IMR-90 (cell line): ENCODE results near the gene APCDD1L. TPM values are rescaled to one million over a fixed set of nuclear protein-coding genes. Genes with fewer than 3 reads are reported as not detected.

Source experiments
- ATAC-seq: fragments of 200-7000 bp; cut with Tn5 transposase; 2 replicates; pipeline ENCODE4 v1.9.1; 2020; ENCODE audit warnings: low read depth, mild to moderate bottlenecking, moderate library complexity
- BruUV-seq: library from RNA; stranded (reverse); fragments of 400-500 nt; replicated peaks from 2 replicates; lab custom pipeline; 2021; lab: Mats Ljungman, UMichigan
- CTCF ChIA-PET: fragments of 300-600 bp; formaldehyde crosslinking; extraction: SDS; loops from one replicate; lab custom pipeline; 2021; ENCODE audit warnings: antibody characterized with exemption; lab: Yijun Ruan, JAX
- POLR2A ChIA-PET: fragments of 300-600 bp; sonication (Branson Sonifier 250); formaldehyde crosslinking; loops from one replicate; lab custom pipeline; 2022; ENCODE audit warnings: antibody characterized with exemption; ENCODE audit not compliant: unreplicated experiment; lab: Charles Lee
- DNase-seq: peaks from one replicate; pipeline ENCODE4 v3.0.0; 2013
- H2AFZ ChIP-seq: replicated peaks from 2 replicates; pipeline ENCODE3; 2013; ENCODE audit warnings: low read length, mild to moderate bottlenecking; ENCODE audit not compliant: poor library complexity
- H2AK5ac ChIP-seq: 2 replicates; pipeline ENCODE4 v1.6.1; 2013; ENCODE audit warnings: low read depth, low read length, inconsistent platforms
- H2AK9ac ChIP-seq: replicated peaks from 2 replicates; pipeline ENCODE3; 2013; ENCODE audit warnings: mild to moderate bottlenecking, low read depth, low read length, moderate library complexity; ENCODE audit not compliant: poor library complexity
- H2BK120ac ChIP-seq: 2 replicates; pipeline ENCODE4 v1.6.1; 2013; ENCODE audit warnings: low read depth, low read length, inconsistent platforms
- H2BK15ac ChIP-seq: 3 replicates; pipeline ENCODE4 v1.6.1; 2013; ENCODE audit warnings: low read depth, low read length, inconsistent platforms
- H2BK20ac ChIP-seq: 2 replicates; pipeline ENCODE4 v1.6.1; 2013; ENCODE audit warnings: low read depth, mild to moderate bottlenecking, inconsistent platforms, low read length, moderate library complexity
- H2BK5ac ChIP-seq: 2 replicates; pipeline ENCODE4 v1.6.1; 2013; ENCODE audit warnings: mild to moderate bottlenecking, low read depth, low read length, inconsistent platforms; ENCODE audit not compliant: poor library complexity, severe bottlenecking
- H3K14ac ChIP-seq: replicated peaks from 2 replicates; pipeline ENCODE4 v1.6.1; 2013; ENCODE audit warnings: low read depth, low read length, inconsistent platforms
- H3K18ac ChIP-seq: 2 replicates; pipeline ENCODE4 v1.6.1; 2013; ENCODE audit warnings: low read depth, low read length, control low read depth
- H3K23ac ChIP-seq: 2 replicates; pipeline ENCODE4 v1.6.1; 2013; ENCODE audit warnings: low read depth, low read length, inconsistent platforms
- H3K27ac ChIP-seq: 2 replicates; pipeline ENCODE4 v1.5.1; 2013; ENCODE audit warnings: mild to moderate bottlenecking, control low read depth, low read length; ENCODE audit not compliant: insufficient read depth
- H3K27me3 ChIP-seq: 2 replicates; pipeline ENCODE4 v1.6.1; 2013; ENCODE audit warnings: low read length; ENCODE audit not compliant: control insufficient read depth, insufficient read depth
- H3K36me3 ChIP-seq: 2 replicates; pipeline ENCODE4 v1.6.1; 2013; ENCODE audit warnings: low read length, mixed read lengths; ENCODE audit not compliant: control insufficient read depth, insufficient read depth
- H3K4ac ChIP-seq: 2 replicates; pipeline ENCODE4 v1.6.1; 2013; ENCODE audit warnings: low read depth, low read length, inconsistent platforms
- H3K4me1 ChIP-seq: 2 replicates; pipeline ENCODE4 v1.6.1; 2013; ENCODE audit warnings: low read length, mixed read lengths; ENCODE audit not compliant: control insufficient read depth, insufficient read depth
- H3K4me2 ChIP-seq: 2 replicates; pipeline ENCODE4 v1.6.1; 2013; ENCODE audit warnings: low read depth, mild to moderate bottlenecking, control low read depth, low read length, moderate library complexity
- H3K4me3 ChIP-seq: 2 replicates; pipeline ENCODE4 v1.5.1; 2013; ENCODE audit warnings: low read depth, mild to moderate bottlenecking, control low read depth, low read length, moderate library complexity; ENCODE audit not compliant: insufficient read depth
- H3K56ac ChIP-seq: 2 replicates; pipeline ENCODE4 v1.6.1; 2013; ENCODE audit warnings: low read length, inconsistent platforms; ENCODE audit not compliant: insufficient read depth; ENCODE audit errors: extremely low read depth
- H3K79me1 ChIP-seq, 2 experiments: 2 replicates each; pipeline ENCODE4 v1.6.1; 2013; ENCODE audit warnings: low read length in 2 of 2, inconsistent platforms in 1 of 2, low read depth in 1 of 2
- H3K9ac ChIP-seq: 2 replicates; pipeline ENCODE4 v1.6.1; 2013; ENCODE audit warnings: low read depth, low read length, control low read depth
- H3K9me1 ChIP-seq: 2 replicates; pipeline ENCODE4 v1.6.1; 2013; ENCODE audit warnings: low read length, inconsistent platforms; ENCODE audit not compliant: insufficient read depth
- H3K9me3 ChIP-seq: 2 replicates; pipeline ENCODE4 v1.6.1; 2013; ENCODE audit warnings: low read length; ENCODE audit not compliant: control insufficient read depth, insufficient read depth
- H4K20me1 ChIP-seq: 2 replicates; pipeline ENCODE4 v1.6.1; 2013; ENCODE audit warnings: low read length, inconsistent platforms; ENCODE audit not compliant: insufficient read depth
- H4K5ac ChIP-seq: 2 replicates; pipeline ENCODE4 v1.6.1; 2013; ENCODE audit warnings: mild to moderate bottlenecking, low read depth, low read length, control low read depth
- H4K8ac ChIP-seq, 2 experiments: 2 replicates each; pipeline ENCODE4 v1.6.1; 2013; ENCODE audit warnings: low read depth in 2 of 2, low read length in 2 of 2, control low read depth in 1 of 2, inconsistent platforms in 1 of 2
- H4K91ac ChIP-seq: 2 replicates; pipeline ENCODE4 v1.6.1; 2013; ENCODE audit warnings: low read depth, low read length, inconsistent platforms; ENCODE audit not compliant: insufficient read depth
- POLR2A ChIP-seq: IDR thresholded peaks from 2 replicates; pipeline ENCODE4 v1.6.1; 2012; ENCODE audit warnings: mild to moderate bottlenecking, low read depth, low read length
- RCOR1 ChIP-seq: IDR thresholded peaks from 2 replicates; pipeline ENCODE4 v1.6.1; 2012; ENCODE audit warnings: mild to moderate bottlenecking, low read length, improper control_type of control experiment; ENCODE audit not compliant: insufficient replicate concordance
- WGBS, 2 experiments: methylation state at CpG; one replicate each; pipeline versions ENCODE4 v1.1.5 to v1.1.7; 2013; ENCODE audit warnings: missing lambda C conversion rate in 2 of 2; ENCODE audit not compliant: insufficient read length in 1 of 2; ENCODE audit errors: extremely low coverage in 2 of 2; 5-methylcytosine and 5-hydroxymethylcytosine counted together
- dilution Hi-C: fragments of 300-500 bp; cut with HindIII; formaldehyde crosslinking; loops from one replicate; pipeline ENCODE4 v1.14.3; 2018; ENCODE audit warnings: low sequenced_read_pairs; ENCODE audit not compliant: unreplicated experiment
- in situ Hi-C: fragments of 300-500 bp; cut with MboI; formaldehyde crosslinking; loops from 3 replicates; pipeline ENCODE4 v1.14.3; 2019; ENCODE audit warnings: low sequenced_read_pairs, inconsistent platforms, mixed read lengths
- intact Hi-C: fragments of 100-400 bp; cut with micrococcal nuclease; formaldehyde crosslinking; loops from 2 replicates; pipeline ENCODE4 v1.10.0; 2022
- polyA plus RNA-seq, 3 experiments: library from polyadenylated mRNA; depleted of rRNA; stranded (reverse); fragments of >200 nt; gene quantifications; 2 replicates each; pipeline ENCODE4 v1.2.3, GENCODE V29; 2012; ENCODE audit warnings: low replicate concordance in 1 of 3
- total RNA-seq: library from RNA; depleted of rRNA; stranded (reverse); fragments of >200 nt; gene quantifications from 2 replicates; pipeline ENCODE4 v1.2.3, GENCODE V29; 2012
- TF ChIP-seq, protein P1 (sequence below): fragments of 150-350 bp; IDR thresholded peaks from 2 replicates; pipeline ENCODE4 v1.6.1; 2016; ENCODE audit warnings: low read depth, mild to moderate bottlenecking, low read length, moderate library complexity, borderline replicate concordance

APCDD1L gene
- total and polyA plus RNA-seq, 2 of the 4 experiments (the other 2 are of a cell fraction) = 2.5 to 18.3 TPM

DNA sequence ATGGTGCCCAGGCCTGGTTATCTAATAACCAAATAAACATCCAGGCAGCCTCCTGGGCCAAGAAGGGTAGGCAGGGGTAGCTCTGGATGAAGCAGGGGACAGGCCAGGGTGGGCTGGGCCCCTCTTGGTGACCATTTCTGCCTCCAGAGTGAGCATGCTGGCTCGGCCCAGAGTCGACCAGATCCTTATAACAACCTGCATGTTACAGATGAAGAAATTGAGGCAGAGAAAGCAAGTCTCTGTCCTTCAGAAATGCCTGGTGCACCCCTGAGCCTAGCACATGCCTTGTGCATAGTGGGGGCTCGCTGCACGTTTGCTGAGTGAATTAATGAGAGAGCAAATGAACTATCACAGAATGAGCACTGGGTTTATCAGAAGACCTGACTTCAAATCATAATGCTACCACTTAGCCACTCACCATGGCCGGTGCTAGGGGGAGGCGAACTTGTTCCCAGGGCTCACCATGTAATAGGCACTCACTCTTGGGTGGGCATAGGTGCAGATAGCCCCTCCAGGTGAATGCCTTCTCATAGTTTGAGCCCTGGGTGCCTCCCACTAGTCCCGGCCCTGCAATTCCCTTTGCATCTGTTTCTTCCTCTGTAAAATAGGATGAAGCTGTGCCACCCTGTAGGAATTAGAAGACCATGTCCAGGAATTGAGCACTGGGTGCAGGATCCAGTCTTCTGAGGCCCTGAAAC lies 3.8 kb upstream of the APCDD1L start (continued):
- TF ChIP-seq RCOR1 = no peak

DNA sequence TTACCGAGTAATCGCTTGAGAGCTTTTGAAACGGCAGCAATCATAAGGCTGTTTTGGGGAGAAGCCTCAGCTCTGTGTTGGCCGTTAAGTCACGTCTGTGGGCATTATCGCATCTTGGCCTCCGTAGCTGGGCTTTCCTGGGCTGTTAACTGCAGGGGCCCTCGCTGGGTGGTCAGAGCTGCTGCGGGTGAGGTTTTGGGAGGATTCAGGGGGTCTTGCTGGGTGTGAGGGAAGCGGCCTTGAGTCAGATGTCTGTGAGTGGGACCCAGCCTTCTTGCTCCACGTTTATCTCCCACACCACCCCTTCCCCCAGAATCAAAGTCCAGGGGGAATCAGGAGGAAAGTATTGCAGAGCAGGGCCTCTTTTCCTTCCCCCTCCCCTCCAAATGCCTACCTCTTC lies 3.2 kb upstream of the APCDD1L start:
- H3K27me3 ChIP-seq = peaks cover 10% of the 10 kb centered on the region; the same call in 1 of the 2 replicates
- 52% methylated on average over 5 of the region's 11 CpGs; no CpG with 5 or more reads in 1 of the 2 experiments for WGBS, 2 experiments
- TF ChIP-seq, protein P1, sequence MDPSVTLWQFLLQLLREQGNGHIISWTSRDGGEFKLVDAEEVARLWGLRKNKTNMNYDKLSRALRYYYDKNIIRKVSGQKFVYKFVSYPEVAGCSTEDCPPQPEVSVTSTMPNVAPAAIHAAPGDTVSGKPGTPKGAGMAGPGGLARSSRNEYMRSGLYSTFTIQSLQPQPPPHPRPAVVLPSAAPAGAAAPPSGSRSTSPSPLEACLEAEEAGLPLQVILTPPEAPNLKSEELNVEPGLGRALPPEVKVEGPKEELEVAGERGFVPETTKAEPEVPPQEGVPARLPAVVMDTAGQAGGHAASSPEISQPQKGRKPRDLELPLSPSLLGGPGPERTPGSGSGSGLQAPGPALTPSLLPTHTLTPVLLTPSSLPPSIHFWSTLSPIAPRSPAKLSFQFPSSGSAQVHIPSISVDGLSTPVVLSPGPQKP = no peak
- no peak for TF ChIP-seq POLR2A
- no peak overlapping the region for H2BK5ac ChIP-seq
- no peak overlapping the region for H2AK9ac ChIP-seq
- no peak overlapping the region for H3K9ac ChIP-seq
- H4K20me1 ChIP-seq = no peaks in the 10 kb centered on the region
- H4K5ac ChIP-seq = no peak overlapping the region
- peaks cover 13% of the 10 kb centered on the region for H3K4me1 ChIP-seq
- intact Hi-C loops (loop anchor here (5.0 kb wide), 1 partner anchor 281 kb away; no protein-coding TSS in a partner anchor), dilution Hi-C loops (no loop called here), in situ Hi-C loops (no loop called here)
- CTCF ChIA-PET = interaction anchor here (0.9 kb wide), 1 partner anchor 9 kb away, joined by 3 read pairs; no protein-coding TSS in a partner anchor
- H3K14ac ChIP-seq = no peak overlapping the region
- H3K79me1 ChIP-seq = no peaks in the 10 kb centered on the region
- POLR2A ChIA-PET = no interaction called here
- no peak overlapping the region for H2BK120ac ChIP-seq
- H3K27ac ChIP-seq = no peak overlapping the region
- H3K4ac ChIP-seq = no peak overlapping the region
- no peak overlapping the region for H2BK20ac ChIP-seq
- H3K36me3 ChIP-seq = no peaks in the 10 kb centered on the region
- no peaks in the 10 kb centered on the region; the same call in 1 of the 2 replicates for H3K9me1 ChIP-seq
- no peak overlapping the region for H2AK5ac ChIP-seq
- H2AFZ ChIP-seq = no peak overlapping the region
- no peaks in the 10 kb centered on the region for H3K9me3 ChIP-seq
- H3K4me3 ChIP-seq = no peak overlapping the region
- H3K4me2 ChIP-seq = no peak overlapping the region
- H2BK15ac ChIP-seq = no peak overlapping the region
- BruUV-seq = no TSS peak
- no peak overlapping the region for H4K91ac ChIP-seq
- ATAC-seq = no peak
- H3K23ac ChIP-seq = no peak overlapping the region
- H3K18ac ChIP-seq = no peak overlapping the region
- DNase-seq = no peak
- H3K56ac ChIP-seq = no peak overlapping the region
- no peak overlapping the region for H4K8ac ChIP-seq
